ENCODE measurements around the gene TMEM30B. TPM values are rescaled to one million over a fixed set of nuclear protein-coding genes. Genes with fewer than 3 reads are reported as not detected.

TMEM30B gene
- total RNA-seq, 1 experiment from 2014 or later = 0.12 TPM

- H3K9me3 ChIP-seq (ENCODE audit: control insufficient read depth in 1 of 2, insufficient read depth in 1 of 2, low read depth in 1 of 2, low read length in 2 of 2) = no peaks in the 10 kb centered on the region
- ChIA-PET POLR2A (no interaction called here), CTCF (no interaction called here), RAD21 (ENCODE audit: low non-redundant PET in 1 of 2, low total read pairs in 2 of 2, uncharacterized antibody in 2 of 2, unreplicated experiment in 2 of 2) (no interaction called here)
- H3K9ac ChIP-seq (ENCODE audit: low read length) = no peak overlapping the region
- no peaks in the 10 kb centered on the region for H4K20me1 ChIP-seq (ENCODE audit: insufficient read depth)
- no peaks in the 10 kb centered on the region for H3K36me3 ChIP-seq (ENCODE audit: control insufficient read depth in 1 of 2, insufficient read depth in 2 of 2, low read length in 2 of 2)
- no peaks in the 10 kb centered on the region for H3K9me2 ChIP-seq (ENCODE audit: insufficient read depth)
- no peaks in the 10 kb centered on the region for H3K4me1 ChIP-seq (ENCODE audit: control insufficient read depth in 1 of 2, insufficient read depth in 2 of 2, low read length in 2 of 2)
- no peak overlapping the region for H3K4me3 ChIP-seq (replicated peaks in 1 of 2; ENCODE audit: low read depth in 1 of 2, low read length in 2 of 2)
- H3K27ac ChIP-seq (ENCODE audit: low read depth, low read length) = no peak overlapping the region
- intact Hi-C loops (cut with micrococcal nuclease) = no loop called here
- DNase-seq (ENCODE audit: low read depth, low spot score) = no peak
- no peak for ATAC-seq
- no peak overlapping the region for H2AFZ ChIP-seq (ENCODE audit: low read depth, low read length, poor library complexity, severe bottlenecking)
- H3K4me2 ChIP-seq (ENCODE audit: low read length) = no peak overlapping the region
- no peaks in the 10 kb centered on the region for H3K79me2 ChIP-seq (ENCODE audit: insufficient read depth, low read length)
- TF ChIP-seq RAD21 (IDR thresholded peaks at IDR 0.05; ENCODE audit: low read depth) = no peak
- no peak for TF ChIP-seq POLR2AphosphoS5 (IDR thresholded peaks at IDR 0.05; ENCODE audit: low read depth, low read length)
- no peak for TF ChIP-seq ATF3 (IDR thresholded peaks at IDR 0.05)
- no peak for TF ChIP-seq ELF1 (IDR thresholded peaks at IDR 0.05; ENCODE audit: borderline replicate concordance, low read depth)
- no peak for TF ChIP-seq REST (IDR thresholded peaks at IDR 0.05; ENCODE audit: low read depth)
- no peak for TF ChIP-seq CBX3 (IDR thresholded peaks at IDR 0.05; ENCODE audit: low read depth)
- no peak for TF ChIP-seq YY1 (IDR thresholded peaks at IDR 0.05; ENCODE audit: extremely low read depth, insufficient replicate concordance, low read depth, low read length)
- no peaks in the 10 kb centered on the region for H3K27me3 ChIP-seq (ENCODE audit: insufficient read depth, low read length)
- no TSS peak for BruUV-seq (replicated peaks)
Measured at GRCh38 chr14:61227884-61228591, 53.1 kb downstream of the TMEM30B start.

Other genes starting within 250 kb of the TMEM30B start
- 16.6 TPM for gene PRKCH, start 40.2 kb upstream of the TMEM30B start, total RNA-seq (2021; ENCODE audit: unreplicated experiment)

Measured in HCT116 (cell line).